A549 (cell line): ENCODE measurements around the gene PRSS1. TPM values are rescaled to one million over a fixed set of nuclear protein-coding genes. Genes with fewer than 3 reads are reported as not detected.
"Not testable (repeated sequence)": the region's sequence is repeated elsewhere in the genome, so short reads cannot be mapped to it uniquely, and the experiment has no call there.

Experiments
- ATAC-seq, 2 experiments: fragments of 200-7000 bp in 1 of 2; fragments of >200 bp in 1 of 2; cut with Nextera tagmentation in 1 of 2; cut with Tn5 transposase in 1 of 2; 3 replicates each; pipeline versions ENCODE4 v1.8.0 to v1.9.1; 2018 to 2020; ENCODE audit warnings: mild to moderate bottlenecking in 1 of 2, moderate library complexity in 1 of 2
- CTCF ChIA-PET: fragments of 300-600 bp; sonication (Branson Sonifier 250); formaldehyde crosslinking; extraction: SDS; loops from one replicate; lab custom pipeline; 2021; ENCODE audit warnings: antibody characterized with exemption, inconsistent platforms; lab: Yijun Ruan, JAX
- POLR2A ChIA-PET: fragments of 350-600 bp; formaldehyde crosslinking; extraction: SDS; loops from one replicate; lab custom pipeline; 2021; ENCODE audit warnings: antibody characterized with exemption, inconsistent platforms; lab: Yijun Ruan, JAX
- DNase-seq, 2 experiments: peaks; one replicate each; pipeline versions ENCODE4 v3.0.0 to v3.0.0-alpha.2; 2011 to 2016; ENCODE audit warnings: low read depth in 1 of 2, low spot score in 1 of 2
- FAIRE-seq: peaks from 2 replicates; lab custom pipeline; 2011; peaks lifted over from hg19 to GRCh38; lab: Jason Lieb, UNC
- H3K27ac ChIP-seq, 2 experiments: fragments of >200 bp; sonication (Bioruptor Twin); formaldehyde crosslinking; 3 replicates each; pipeline ENCODE4 v1.5.1; 2016 to 2017
- H3K4me1 ChIP-seq: fragments of >200 bp; sonication (Bioruptor Twin); formaldehyde crosslinking; 3 replicates; pipeline ENCODE4 v1.6.1; 2016
- H3K4me2 ChIP-seq: fragments of >200 bp; sonication (Bioruptor Twin); formaldehyde crosslinking; 3 replicates; pipeline ENCODE4 v1.6.1; 2016
- H3K4me3 ChIP-seq: fragments of >200 bp; sonication (Bioruptor Twin); formaldehyde crosslinking; 3 replicates; pipeline ENCODE4 v1.5.1; 2016
- H3K9me3 ChIP-seq: fragments of >200 bp; sonication (Bioruptor Twin); formaldehyde crosslinking; 3 replicates; pipeline ENCODE4 v1.6.1; 2016
- BHLHE40 ChIP-seq: IDR thresholded peaks from 2 replicates; pipeline ENCODE4 v1.6.1; 2012; ENCODE audit warnings: low read depth, low read length, inconsistent platforms
- CBX2 ChIP-seq: fragments of 200-600 bp; sonication (generic); IDR thresholded peaks from 2 replicates; pipeline ENCODE4 v1.6.1; 2016; ENCODE audit warnings: low read depth, mild to moderate bottlenecking, borderline replicate concordance
- CEBPB ChIP-seq, 2 experiments: fragments of >200 bp in 1 of 2; sonication (Bioruptor Twin) in 1 of 2; formaldehyde crosslinking in 1 of 2; IDR thresholded peaks; 2 replicates each; pipeline ENCODE4 v1.6.1; 2012 to 2016
- HDAC2 ChIP-seq: fragments of 200-600 bp; sonication (generic); IDR thresholded peaks from 2 replicates; pipeline ENCODE4 v1.6.1; 2016
- HEYL ChIP-seq: fragments of 250-450 bp; sonication (Bioruptor Pico); IDR thresholded peaks from 2 replicates; pipeline ENCODE4 v1.8.0; 2021; ENCODE audit warnings: mild to moderate bottlenecking, moderate library complexity
- HMGXB4 ChIP-seq: fragments of 250-450 bp; sonication (Bioruptor Pico); IDR thresholded peaks from 2 replicates; pipeline ENCODE4 v1.5.0; 2021; ENCODE audit warnings: mild to moderate bottlenecking, moderate library complexity, borderline replicate concordance
- HOXA7 ChIP-seq: fragments of 250-450 bp; sonication (Bioruptor Pico); IDR thresholded peaks from 2 replicates; pipeline ENCODE4 v1.5.0; 2020; ENCODE audit warnings: mild to moderate bottlenecking, moderate library complexity
- JUN ChIP-seq, 2 experiments: fragments of >200 bp; sonication (Bioruptor Twin); formaldehyde crosslinking; IDR thresholded peaks; 2 replicates in 1 of 2; 3 replicates in 1 of 2; pipeline ENCODE4 v1.6.1; 2016 to 2017
- NPAS2 ChIP-seq: fragments of 250-450 bp; sonication (Bioruptor Pico); IDR thresholded peaks from 2 replicates; pipeline ENCODE4 v1.8.0; 2022; ENCODE audit warnings: mild to moderate bottlenecking, moderate library complexity, borderline replicate concordance
- NR3C1 ChIP-seq: fragments of >200 bp; sonication (Bioruptor Twin); formaldehyde crosslinking; IDR thresholded peaks from 3 replicates; pipeline ENCODE4 v1.6.1; 2017
- PHF8 ChIP-seq: fragments of 200-600 bp; sonication (generic); IDR thresholded peaks from 2 replicates; pipeline ENCODE4 v1.6.1; 2016; ENCODE audit warnings: low read depth, mild to moderate bottlenecking, antibody characterized with exemption, moderate library complexity, borderline replicate concordance
- POLR2AphosphoS2 ChIP-seq: conservative IDR thresholded peaks from 2 replicates; pipeline ENCODE4 v1.6.1; 2012; ENCODE audit warnings: low read length, improper control_type of control experiment, inconsistent platforms
- RARB ChIP-seq: fragments of 250-450 bp; sonication (Bioruptor Pico); IDR thresholded peaks from 2 replicates; pipeline ENCODE4 v1.8.0; 2021; ENCODE audit warnings: mild to moderate bottlenecking, moderate library complexity
- RFX5 ChIP-seq: fragments of 450-650 bp; IDR thresholded peaks from 2 replicates; pipeline ENCODE4 v1.7.1; 2014; ENCODE audit warnings: antibody characterized with exemption, mild to moderate bottlenecking, moderate library complexity
- SMC3 ChIP-seq: fragments of >200 bp; sonication (Bioruptor Twin); formaldehyde crosslinking; IDR thresholded peaks from 3 replicates; pipeline ENCODE4 v1.6.1; 2018; ENCODE audit warnings: inconsistent platforms
- SREBF2 ChIP-seq: fragments of 450-650 bp; IDR thresholded peaks from 2 replicates; pipeline ENCODE4 v1.6.1; 2014; ENCODE audit warnings: mild to moderate bottlenecking, moderate library complexity
- ZNF302 ChIP-seq: fragments of 250-450 bp; sonication (Bioruptor Pico); IDR thresholded peaks from 2 replicates; pipeline ENCODE4 v1.9.0; 2021; ENCODE audit warnings: inconsistent platforms, mild to moderate bottlenecking, moderate library complexity
- WGBS: methylation state at CpG from one replicate; pipeline ENCODE4 v1.1.6; 2017; ENCODE audit errors: missing lambda C conversion rate; 5-methylcytosine and 5-hydroxymethylcytosine counted together
- polyA plus RNA-seq, 4 experiments: library from polyadenylated mRNA; depleted of rRNA in 3 of 4; stranded (reverse); fragments of >200 nt; fragmentation: RNase III in 1 of 4; extraction: RNeasy Plus Mini Kit Qiagen cat#74134 plus additional on column Dnase treatment in 1 of 4; gene quantifications; 2 replicates in 3 of 4; 3 replicates in 1 of 4; pipeline ENCODE4 v1.2.3, GENCODE V29; 2011 to 2017
- TF ChIP-seq, protein P1 (sequence below): IDR thresholded peaks from 2 replicates; pipeline ENCODE4 v1.6.1; 2012
- TF ChIP-seq, protein P2 (sequence below): fragments of 450-650 bp; IDR thresholded peaks from 2 replicates; pipeline ENCODE4 v1.6.1; 2014; ENCODE audit warnings: antibody characterized with exemption

The PRSS1 gene
- polyA plus RNA-seq, 2 of the 4 experiments (the other 2 are of a cell fraction): not detected

GRCh38 chr7:142772673-142773072, 23.4 kb downstream of the PRSS1 start:
- TF ChIP-seq HOXA7 (CRISPR knock-in tag) (no peak), HEYL (CRISPR knock-in tag) (no peak), NPAS2 (CRISPR knock-in tag) (no peak)
- TF ChIP-seq, all 56 proteins: peak for 0
- Histone ChIP-seq H3K4me2 (no peak overlapping the region), H3K9me3 (no peaks in the 10 kb centered on the region), H3K4me1 (no peaks in the 10 kb centered on the region), H3K27ac (no peak overlapping the region), H3K4me3 (no peak overlapping the region)
- ChIA-PET CTCF (interaction anchor here (0.7 to 6.6 kb wide), 4 partner anchors 11 to 259 kb away, joined by 3 to 32 read pairs (median 6); no protein-coding TSS in a partner anchor), POLR2A (no interaction called here)
- FAIRE-seq (no peak), ATAC-seq (no peak), DNase-seq (no peak)

GRCh38 chr7:142773230-142773629, 24.0 kb downstream of the PRSS1 start:
- no peak for TF ChIP-seq CEBPB (IDR thresholded peaks at IDR 0.05)
- no peak for TF ChIP-seq SMC3
- TF ChIP-seq, protein P1, sequence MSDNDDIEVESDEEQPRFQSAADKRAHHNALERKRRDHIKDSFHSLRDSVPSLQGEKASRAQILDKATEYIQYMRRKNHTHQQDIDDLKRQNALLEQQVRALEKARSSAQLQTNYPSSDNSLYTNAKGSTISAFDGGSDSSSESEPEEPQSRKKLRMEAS: no peak
- no peak for TF ChIP-seq POLR2AphosphoS2
- no peak for TF ChIP-seq ZNF302 (CRISPR knock-in tag)
- no peak for TF ChIP-seq HOXA7 (CRISPR knock-in tag)
- no peak for TF ChIP-seq BHLHE40
- TF ChIP-seq RARB: no peak
- TF ChIP-seq, all 56 proteins: peak for 0

DNA sequence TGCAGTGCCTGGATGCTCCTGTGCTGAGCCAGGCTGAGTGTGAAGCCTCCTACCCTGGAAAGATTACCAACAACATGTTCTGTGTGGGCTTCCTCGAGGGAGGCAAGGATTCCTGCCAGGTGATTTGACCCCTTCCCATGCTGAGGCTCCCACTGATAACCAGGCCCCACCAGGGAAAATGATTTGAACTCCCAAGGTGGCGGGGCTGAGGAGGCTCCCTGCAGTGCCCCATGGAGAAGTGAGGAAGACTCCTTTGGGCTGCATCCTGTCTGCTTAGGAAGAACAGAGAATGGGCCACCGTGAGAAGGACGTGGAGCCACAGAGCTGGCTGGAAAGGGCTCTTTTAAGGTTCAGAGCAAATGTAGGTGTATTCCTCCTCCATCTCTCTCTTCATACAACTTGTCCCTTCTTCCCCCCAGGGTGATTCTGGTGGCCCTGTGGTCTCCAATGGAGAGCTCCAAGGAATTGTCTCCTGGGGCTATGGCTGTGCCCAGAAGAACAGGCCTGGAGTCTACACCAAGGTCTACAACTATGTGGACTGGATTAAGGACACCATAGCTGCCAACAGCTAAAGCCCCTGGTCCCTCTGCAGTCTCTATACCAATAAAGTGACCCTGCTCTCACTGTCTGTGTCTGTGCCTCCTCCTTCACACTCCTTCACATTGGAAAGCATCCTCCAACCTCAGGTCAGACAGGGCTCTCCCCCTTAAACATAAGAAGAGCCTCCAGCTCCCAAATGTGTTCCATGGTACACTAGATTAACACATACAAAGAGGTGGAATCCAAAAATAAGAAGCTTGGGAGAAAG, 24.9 kb downstream of the PRSS1 start:
- H3K4me2 ChIP-seq: no peak overlapping the region
- H3K27ac ChIP-seq: no peak overlapping the region
- no peak overlapping the region for H3K4me3 ChIP-seq
- no peak for DNase-seq
- H3K4me1 ChIP-seq: no peaks in the 10 kb centered on the region
- no peak for TF ChIP-seq ZNF302 (CRISPR knock-in tag)
- no peak for TF ChIP-seq PHF8
- TF ChIP-seq HMGXB4: no peak
- TF ChIP-seq RFX5: no peak
- TF ChIP-seq SMC3: no peak
- no peak for TF ChIP-seq NPAS2 (CRISPR knock-in tag)
- TF ChIP-seq, all 56 proteins: peak for 0
- CTCF ChIA-PET: interaction anchor here (0.6 to 1.6 kb wide), 3 partner anchors 9 to 296 kb away, joined by 3 to 5 read pairs (median 3); no protein-coding TSS in a partner anchor
- FAIRE-seq: no peak
- 0% methylated on average over 4 of the region's 4 CpGs for WGBS
- H3K9me3 ChIP-seq: no peaks in the 10 kb centered on the region
- POLR2A ChIA-PET: no interaction called here
- ATAC-seq: no peak

More at GRCh38 chr7:142773230-142773629, 24.0 kb downstream of the PRSS1 start:
- DNase-seq (no peak), FAIRE-seq (no peak), ATAC-seq (no peak)
- ChIA-PET CTCF (interaction anchor here (0.8 to 6.6 kb wide), 3 partner anchors 10 to 238 kb away, joined by 3 to 32 read pairs (median 9); no protein-coding TSS in a partner anchor), POLR2A (no interaction called here)
- Histone ChIP-seq H3K9me3 (no peaks in the 10 kb centered on the region), H3K27ac (no peak overlapping the region), H3K4me2 (no peak overlapping the region), H3K4me1 (no peaks in the 10 kb centered on the region), H3K4me3 (no peak overlapping the region)
- WGBS: 29% methylated on average over 12 of the region's 12 CpGs

- ChIA-PET CTCF (interaction anchor here (0.6 to 1.6 kb wide), 3 partner anchors 8 to 297 kb away, joined by 3 to 5 read pairs (median 3); no protein-coding TSS in a partner anchor), POLR2A (no interaction called here)
Observed at GRCh38 chr7:142774826-142775225, 25.6 kb downstream of the PRSS1 start.

DNA sequence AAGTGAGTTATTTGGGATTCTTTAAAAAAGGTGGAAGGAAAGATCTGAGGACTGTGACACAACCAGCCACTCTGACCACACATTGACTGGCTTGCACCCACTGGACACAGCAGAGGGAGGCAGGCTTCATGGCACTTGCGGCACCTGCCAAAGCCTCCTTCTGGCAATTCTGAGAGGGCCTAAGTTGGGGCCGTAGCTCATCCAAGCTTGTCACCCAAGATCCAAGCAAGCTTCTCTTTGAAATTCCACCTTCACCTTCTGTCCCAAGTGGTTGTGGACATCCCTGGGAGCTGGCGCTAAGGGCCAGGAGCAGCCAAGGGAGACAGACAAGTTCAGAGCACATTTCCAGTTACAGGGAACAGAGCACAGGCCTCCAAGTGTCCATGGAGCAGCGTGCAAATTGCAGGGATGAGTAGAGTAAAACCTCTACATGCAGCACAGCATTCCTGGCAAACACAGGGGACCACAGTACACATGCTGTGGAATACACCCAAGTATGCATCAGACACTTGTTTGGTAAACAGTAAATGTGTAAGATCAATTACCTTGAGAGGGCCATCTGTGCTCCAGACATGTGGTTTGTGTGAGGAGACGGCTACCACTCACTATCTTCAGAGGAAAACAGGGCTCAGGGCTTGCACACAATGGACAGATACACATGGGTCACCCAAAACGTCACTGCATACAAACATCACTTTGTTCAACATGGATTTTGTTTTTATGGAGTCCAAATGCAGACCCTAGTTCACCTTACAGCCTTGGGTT, 26.3 kb downstream of the PRSS1 start:
- H3K4me3 ChIP-seq, H3K27ac ChIP-seq, H3K4me1 ChIP-seq, FAIRE-seq, H3K9me3 ChIP-seq, H3K4me2 ChIP-seq, POLR2A ChIA-PET, DNase-seq, ATAC-seq: not testable (repeated sequence)
- CTCF ChIA-PET: interaction anchor here (1.1 to 1.6 kb wide), 3 partner anchors 8 to 144 kb away, joined by 3 to 5 read pairs (median 3); no protein-coding TSS in a partner anchor
- 18% methylated on average over 6 of the region's 6 CpGs for WGBS

More at GRCh38 chr7:142774826-142775225, 25.6 kb downstream of the PRSS1 start:
- WGBS: 9% methylated on average over 8 of the region's 8 CpGs
- no peaks in the 10 kb centered on the region for H3K4me1 ChIP-seq
- TF ChIP-seq, protein P1: no peak
- TF ChIP-seq ZNF302 (CRISPR knock-in tag): no peak
- TF ChIP-seq HDAC2: no peak
- no peak for TF ChIP-seq JUN (IDR thresholded peaks at IDR 0.05)
- TF ChIP-seq, protein P2, sequence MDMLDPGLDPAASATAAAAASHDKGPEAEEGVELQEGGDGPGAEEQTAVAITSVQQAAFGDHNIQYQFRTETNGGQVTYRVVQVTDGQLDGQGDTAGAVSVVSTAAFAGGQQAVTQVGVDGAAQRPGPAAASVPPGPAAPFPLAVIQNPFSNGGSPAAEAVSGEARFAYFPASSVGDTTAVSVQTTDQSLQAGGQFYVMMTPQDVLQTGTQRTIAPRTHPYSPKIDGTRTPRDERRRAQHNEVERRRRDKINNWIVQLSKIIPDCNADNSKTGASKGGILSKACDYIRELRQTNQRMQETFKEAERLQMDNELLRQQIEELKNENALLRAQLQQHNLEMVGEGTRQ: no peak
- TF ChIP-seq NR3C1: no peak
- no peak for TF ChIP-seq CBX2
- no peak for TF ChIP-seq SREBF2
- ATAC-seq (no peak), FAIRE-seq (no peak), DNase-seq (no peak)
- no peak overlapping the region for H3K27ac ChIP-seq
- no peak overlapping the region for H3K4me3 ChIP-seq
- no peaks in the 10 kb centered on the region for H3K9me3 ChIP-seq
- no peak overlapping the region for H3K4me2 ChIP-seq
